ENCODE data around the gene TIMM22. TPM values are rescaled to one million over a fixed set of nuclear protein-coding genes. Genes with fewer than 3 reads are reported as not detected.
A peak's percentile ranks its signal among the peaks of the same experiment; 100 is the strongest.

TIMM22 gene
- total and polyA plus RNA-seq, 2 of the 13 experiments (the other 11 are each of a cell fraction or from before 2014, with no cell fraction given), result 6.2 to 15.5 TPM

GRCh38 chr17:980406-981291, 16.3 kb upstream of the TIMM22 start (continued):
- TF ChIP-seq MXI1 (IDR thresholded peaks at IDR 0.05; ENCODE audit: borderline replicate concordance, low read depth, low read length) (peak; percentile 54; the same call in 1 of the 3 replicates), ZNF484 (CRISPR knock-in tag; IDR thresholded peaks at IDR 0.05; ENCODE audit: borderline replicate concordance, low read depth) (no peak), ZXDC (CRISPR knock-in tag; IDR thresholded peaks at IDR 0.05) (no peak), HNRNPH1 (optimal IDR thresholded peaks at IDR 0.05; ENCODE audit: low read depth, low read length) (no peak), SAP130 (CRISPR knock-in tag; IDR thresholded peaks at IDR 0.05; ENCODE audit: low read depth) (peak; percentile 67), MAFG (CRISPR knock-in tag; IDR thresholded peaks at IDR 0.05) (no peak), SCMH1 (CRISPR knock-in tag; IDR thresholded peaks at IDR 0.05; ENCODE audit: borderline replicate concordance) (no peak), ZNF737 (CRISPR knock-in tag; IDR thresholded peaks at IDR 0.05; ENCODE audit: borderline replicate concordance) (no peak), ZNF510 (CRISPR knock-in tag; IDR thresholded peaks at IDR 0.05; ENCODE audit: low read depth) (peak; percentile 49; the same call in 1 of the 2 replicates), ZNF335 (CRISPR knock-in tag; IDR thresholded peaks at IDR 0.05) (peak; percentile 62; the same call in 1 of the 2 replicates), KDM4B (CRISPR knock-in tag; IDR thresholded peaks at IDR 0.05) (no peak), MIER3 (CRISPR knock-in tag; IDR thresholded peaks at IDR 0.05; ENCODE audit: borderline replicate concordance) (0 out of 2 replicates have a peak, but pooled peaks have one; percentile 51), ZNF839 (CRISPR knock-in tag; IDR thresholded peaks at IDR 0.05; ENCODE audit: borderline replicate concordance) (no peak), ZNF326 (CRISPR knock-in tag; IDR thresholded peaks at IDR 0.05; ENCODE audit: borderline replicate concordance) (no peak), KLF12 (CRISPR knock-in tag; IDR thresholded peaks at IDR 0.05; ENCODE audit: borderline replicate concordance) (no peak; the same call in 1 of the 2 replicates), ZNF672 (CRISPR knock-in tag; IDR thresholded peaks at IDR 0.05) (no peak), SMYD3 (CRISPR knock-in tag; IDR thresholded peaks at IDR 0.05) (no peak), MAX (IDR thresholded peaks at IDR 0.05) (no peak), ZNF503 (CRISPR knock-in tag; IDR thresholded peaks at IDR 0.05) (no peak), REST (IDR thresholded peaks at IDR 0.05; ENCODE audit: borderline replicate concordance in 1 of 2, low read depth in 1 of 2, low read length in 2 of 2) (no peak), ZNF605 (CRISPR knock-in tag; IDR thresholded peaks at IDR 0.05) (no peak)
